GM21515 (cell line): ENCODE data around the gene HDHD3.
"Not testable (repeated sequence)": the region's sequence is repeated elsewhere in the genome, so short reads cannot be mapped to it uniquely, and the experiment has no call there.

Experiments used
- ATAC-seq: cut with Tn5 transposase; IDR thresholded peaks from one replicate; pipeline ENCODE4 v1.9.1; 2021; ENCODE audit not compliant: unreplicated experiment

HDHD3 gene, protein sequence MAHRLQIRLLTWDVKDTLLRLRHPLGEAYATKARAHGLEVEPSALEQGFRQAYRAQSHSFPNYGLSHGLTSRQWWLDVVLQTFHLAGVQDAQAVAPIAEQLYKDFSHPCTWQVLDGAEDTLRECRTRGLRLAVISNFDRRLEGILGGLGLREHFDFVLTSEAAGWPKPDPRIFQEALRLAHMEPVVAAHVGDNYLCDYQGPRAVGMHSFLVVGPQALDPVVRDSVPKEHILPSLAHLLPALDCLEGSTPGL

DNA sequence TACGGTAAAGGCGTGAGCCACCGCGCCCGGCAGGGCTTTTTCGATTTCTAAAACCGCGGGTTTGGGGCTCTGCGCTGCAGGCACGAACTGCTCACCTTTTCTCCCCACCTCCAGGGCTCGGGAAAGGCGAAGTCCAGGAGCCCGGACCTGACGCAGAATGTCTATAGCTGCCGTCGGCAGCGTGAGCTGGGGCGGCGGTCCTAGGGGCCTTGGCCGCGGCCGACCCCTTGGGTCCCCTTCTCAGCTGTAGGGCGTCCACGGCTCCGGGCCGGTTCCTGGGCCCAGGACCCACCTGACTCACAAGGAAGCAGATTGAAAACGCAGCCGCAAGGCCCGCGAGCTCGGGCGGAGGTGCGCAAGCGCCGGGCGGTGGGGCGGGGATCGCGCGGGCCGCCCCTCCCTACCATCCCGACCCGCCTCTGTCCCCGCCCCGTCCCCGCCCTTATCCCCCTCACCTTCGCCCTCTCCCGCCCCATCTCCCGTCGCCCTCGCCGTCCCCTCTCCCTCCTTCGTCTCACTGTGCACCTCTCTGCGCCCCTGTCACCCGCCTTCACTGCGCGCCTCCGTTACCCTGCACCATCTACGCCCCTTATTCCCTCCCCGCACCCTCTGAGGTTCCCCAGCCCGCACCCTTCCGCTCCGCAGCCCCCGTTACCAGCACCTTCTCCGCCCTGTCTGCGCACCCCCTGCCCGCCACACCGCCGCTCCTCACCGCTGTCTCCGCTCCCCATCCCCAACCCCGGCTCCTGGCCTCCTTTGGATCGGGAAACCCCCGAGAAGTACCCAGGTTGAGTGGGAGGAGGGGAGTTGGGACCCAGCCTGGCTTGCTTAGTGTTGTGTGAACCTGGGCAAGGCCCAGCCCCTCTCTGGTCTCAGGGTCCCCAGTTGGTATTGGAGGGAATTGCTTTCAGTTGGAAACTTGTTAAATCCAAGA is at the start of gene HDHD3:
Gene HDHD3, minus strand, starts transcription at position 353 of the 934 bp plus-strand sequence. CDS start 2,632 bp downstream, outside the sequence.
- ATAC-seq: peak; percentile 76

DNA sequence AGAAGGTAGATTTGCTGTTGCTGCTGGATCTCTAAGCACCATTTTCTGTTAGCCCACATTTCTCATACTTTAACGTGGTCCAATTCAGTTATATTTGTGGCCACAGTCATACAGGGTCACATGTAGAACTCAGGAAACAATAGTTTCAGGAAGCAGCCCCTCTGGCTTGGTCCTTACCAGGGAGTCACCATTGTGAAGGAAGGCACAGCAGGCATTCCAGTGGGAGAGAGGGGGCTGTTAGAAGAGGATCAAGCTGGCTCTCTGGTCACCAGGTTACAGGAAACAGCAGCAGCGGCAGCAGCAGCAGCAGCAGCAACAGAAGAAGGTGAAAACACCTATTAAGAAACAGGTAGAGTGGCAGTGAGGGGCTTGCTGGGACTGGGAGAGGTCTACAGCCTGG is 48.3 kb upstream of the HDHD3 start:
- ATAC-seq: no peak

DNA sequence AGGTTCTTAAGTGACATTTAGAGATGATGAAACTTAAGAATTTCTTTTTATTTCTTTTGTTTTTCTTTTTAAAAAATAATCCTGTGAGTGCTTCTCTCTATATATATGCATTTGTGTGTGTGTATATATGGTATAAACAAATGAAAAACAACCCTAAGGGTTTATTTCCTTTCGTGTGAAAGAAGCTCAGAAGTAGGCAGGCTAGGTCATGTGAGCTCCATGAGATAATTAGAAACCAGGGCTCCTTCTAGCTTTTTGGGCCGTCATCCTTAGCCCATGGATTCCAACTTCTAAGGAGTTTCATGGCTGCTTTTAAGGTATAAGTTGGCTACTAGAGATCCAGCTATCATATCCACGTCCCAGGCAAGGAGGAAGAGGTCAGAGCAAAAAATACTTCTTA is 44.9 kb upstream of the HDHD3 start:
- no peak for ATAC-seq

DNA sequence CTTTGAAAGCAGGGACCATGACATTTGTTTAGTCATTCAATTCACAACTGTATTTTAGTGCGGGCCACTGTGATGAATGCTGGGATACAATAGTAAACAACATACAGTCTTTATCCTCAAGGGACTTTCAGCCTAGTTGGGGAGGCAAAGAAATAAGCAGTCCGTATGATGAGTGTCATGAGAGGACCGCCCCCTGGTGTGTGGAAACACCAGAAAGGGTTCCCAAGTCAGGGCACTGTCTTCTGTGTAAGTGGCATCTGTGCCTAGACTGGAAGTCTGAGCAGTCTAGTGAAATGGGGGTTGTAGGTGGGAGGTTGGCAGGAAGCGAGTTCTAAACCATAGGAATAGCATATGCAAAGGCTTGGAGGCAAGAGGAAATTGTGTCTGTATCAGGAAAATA is 40.6 kb upstream of the HDHD3 start:
- no peak for ATAC-seq

DNA sequence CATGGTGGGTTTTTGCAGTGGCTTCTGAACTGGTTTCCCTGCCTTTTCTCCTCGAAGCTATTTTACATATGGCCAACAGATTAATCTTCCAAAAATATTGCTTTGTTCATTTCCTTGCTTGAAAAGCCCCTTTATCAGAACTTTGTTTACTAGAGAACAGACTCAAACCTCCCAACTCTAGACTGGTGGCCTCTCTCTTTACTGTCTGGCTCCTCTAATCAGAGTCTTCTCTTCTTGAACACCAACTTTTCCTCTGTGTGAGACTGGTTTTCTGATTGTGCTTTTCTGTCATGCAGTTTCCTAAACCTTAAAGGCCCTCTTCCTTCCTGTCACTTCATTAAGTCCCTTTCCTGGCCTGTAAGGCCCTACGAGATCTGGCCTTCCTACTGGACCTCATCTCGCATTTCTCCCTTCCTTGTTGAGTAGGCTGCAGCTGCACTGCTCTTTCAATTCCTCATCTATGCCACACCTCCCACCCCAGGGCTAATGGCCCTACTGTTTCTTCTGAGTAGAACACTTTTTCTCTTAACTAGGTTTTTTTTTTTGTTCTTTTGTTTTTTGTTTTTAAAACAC is 39.4 kb upstream of the HDHD3 start:
- ATAC-seq: peak; percentile 96

DNA sequence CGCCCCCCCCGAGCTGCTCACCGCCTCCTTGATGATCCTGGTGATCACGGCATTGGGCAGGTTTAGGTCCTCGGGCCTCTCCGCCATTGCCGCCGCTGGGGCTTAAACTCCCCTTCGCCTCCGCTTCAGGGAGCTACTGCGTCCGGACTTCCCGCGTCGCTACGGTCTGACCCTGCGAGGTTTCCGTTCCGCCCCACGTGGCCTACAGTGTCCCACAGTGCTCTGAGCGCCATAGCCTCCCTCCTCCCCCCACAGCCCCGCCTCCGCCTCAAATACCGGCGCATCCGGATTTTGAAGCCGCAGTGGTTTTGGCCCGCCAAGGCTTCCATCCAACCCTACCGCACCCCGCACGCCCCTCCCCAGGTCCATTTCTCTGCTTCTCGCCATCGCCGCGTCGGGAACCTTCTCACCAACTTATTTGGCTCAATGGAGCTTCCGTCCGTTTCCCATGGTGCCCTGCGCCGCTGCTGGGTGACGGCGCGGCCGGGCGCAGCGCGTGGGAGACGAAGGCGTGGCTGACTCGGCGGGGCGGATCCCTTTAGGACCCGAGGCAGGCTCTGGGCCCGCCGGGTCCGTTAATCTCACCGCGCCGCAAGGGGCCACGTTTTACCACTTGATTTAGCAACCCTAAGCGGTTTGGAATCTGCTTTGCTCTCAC is 33.5 kb upstream of the HDHD3 start, which contains the start of the genes C9orf43 and POLE3:
Gene C9orf43, plus strand, starts transcription at position 541 of the 658 bp plus-strand sequence. CDS start 2,747 bp downstream, outside the sequence.
Gene POLE3, minus strand, starts transcription at position 469 of the 658 bp plus-strand sequence. Its CDS starts 382 bp downstream, at position 87.
- ATAC-seq: peak; percentile 93

DNA sequence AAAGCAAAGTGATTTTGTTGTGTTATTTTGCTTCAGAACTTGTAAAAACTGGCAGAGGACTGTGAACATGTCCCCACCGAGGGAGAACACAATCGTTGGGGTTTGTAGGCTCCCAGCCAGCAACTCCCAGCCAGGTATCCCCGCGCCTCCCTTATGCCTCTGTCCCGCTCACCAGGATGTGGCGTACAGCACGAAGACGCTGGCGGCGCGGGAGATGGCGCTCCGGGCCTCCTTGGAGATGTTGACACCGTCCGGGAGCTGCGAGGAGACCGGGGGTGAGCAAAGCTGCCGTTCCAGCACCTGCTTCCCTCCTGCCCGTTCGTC is 33.1 kb upstream of the HDHD3 start:
- ATAC-seq: no peak

DNA sequence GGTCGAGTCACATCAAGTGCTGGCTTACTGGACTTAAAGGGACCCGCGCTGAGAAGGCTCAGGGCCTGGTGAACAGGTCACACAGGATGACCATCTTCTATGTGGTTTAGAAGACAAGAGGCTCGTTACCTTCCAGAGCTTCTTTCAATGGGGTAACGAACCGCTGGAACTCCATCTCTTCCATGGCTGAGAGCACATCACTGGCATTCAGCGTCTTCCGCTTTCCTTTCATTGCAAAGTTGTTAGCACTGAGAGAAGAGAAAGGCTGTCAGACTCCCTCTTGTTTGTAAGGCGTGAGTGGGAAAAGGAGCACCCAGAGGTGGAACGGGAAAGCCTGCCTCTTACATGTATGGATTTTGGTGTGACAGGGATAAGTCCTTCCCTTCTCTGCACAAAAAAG is 32.7 kb upstream of the HDHD3 start:
- no peak for ATAC-seq

DNA sequence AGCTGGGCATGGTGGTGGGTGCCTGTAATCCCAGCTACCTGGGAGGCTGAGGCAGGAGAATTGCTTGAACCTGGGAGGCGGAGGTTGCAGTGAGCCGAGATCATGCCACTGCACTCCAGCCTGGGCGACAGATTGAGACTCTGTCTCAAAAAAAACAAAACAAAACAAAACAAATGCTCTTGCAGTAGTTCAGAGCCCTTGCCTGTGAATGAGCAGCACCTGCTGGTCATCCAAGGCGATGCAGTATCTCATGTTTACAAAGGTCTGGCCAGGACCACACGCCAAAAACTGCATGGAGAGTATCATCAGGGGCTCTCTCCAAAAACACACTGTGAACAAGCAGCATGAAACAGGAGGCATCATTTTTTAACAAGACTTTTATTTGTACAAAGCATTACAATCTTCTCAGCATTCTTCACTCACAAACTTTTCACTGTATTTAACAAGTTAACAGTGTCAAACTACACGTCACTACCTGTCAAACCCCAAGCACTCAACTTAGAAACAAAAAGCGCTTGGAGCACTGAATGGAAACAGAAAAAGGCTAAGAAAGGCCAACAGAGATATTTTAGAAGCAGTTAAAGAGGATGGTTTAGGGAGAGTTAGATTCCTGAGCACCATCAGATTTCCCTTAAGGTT is 30.2 kb upstream of the HDHD3 start:
- ATAC-seq: not testable (repeated sequence)

DNA sequence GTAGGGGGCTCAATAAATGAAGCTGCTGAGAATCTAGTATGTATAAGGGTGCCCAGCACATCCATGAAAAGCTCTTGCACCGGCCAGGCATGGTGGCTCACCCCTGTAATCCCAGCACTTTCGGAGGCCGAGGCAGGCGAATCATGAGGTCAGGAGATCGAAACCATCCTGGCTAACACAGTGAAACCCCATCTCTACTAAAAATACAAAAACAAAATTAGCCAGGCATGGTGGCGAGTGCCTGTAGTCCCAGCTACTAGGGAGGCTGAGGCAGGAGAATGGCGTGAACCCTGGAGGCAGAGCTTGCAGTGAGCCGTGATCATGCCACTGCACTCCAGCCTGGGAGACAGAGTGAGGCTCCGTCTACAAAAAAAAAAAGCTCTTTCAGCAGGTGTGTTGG is 29.6 kb upstream of the HDHD3 start:
- ATAC-seq: not testable (repeated sequence)

DNA sequence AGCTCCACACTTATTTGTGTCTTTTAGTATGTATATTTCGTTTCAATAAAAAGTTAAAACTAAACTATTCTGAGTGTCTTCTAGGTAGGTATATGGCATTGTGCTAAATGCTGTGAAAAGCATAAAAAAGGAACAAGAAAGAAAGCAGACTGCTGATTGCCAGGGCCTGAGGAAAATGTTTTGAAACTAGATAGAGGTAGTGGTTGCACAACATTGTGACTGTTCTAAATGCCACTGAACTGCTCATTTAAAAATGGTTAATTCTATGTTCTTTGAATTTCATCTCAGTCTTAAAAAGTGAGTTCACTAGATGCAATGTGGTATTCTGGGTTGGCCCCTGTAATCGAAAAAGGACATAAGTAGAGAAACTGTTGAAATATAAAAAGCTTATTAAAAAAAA is 26.9 kb upstream of the HDHD3 start:
- no peak for ATAC-seq

DNA sequence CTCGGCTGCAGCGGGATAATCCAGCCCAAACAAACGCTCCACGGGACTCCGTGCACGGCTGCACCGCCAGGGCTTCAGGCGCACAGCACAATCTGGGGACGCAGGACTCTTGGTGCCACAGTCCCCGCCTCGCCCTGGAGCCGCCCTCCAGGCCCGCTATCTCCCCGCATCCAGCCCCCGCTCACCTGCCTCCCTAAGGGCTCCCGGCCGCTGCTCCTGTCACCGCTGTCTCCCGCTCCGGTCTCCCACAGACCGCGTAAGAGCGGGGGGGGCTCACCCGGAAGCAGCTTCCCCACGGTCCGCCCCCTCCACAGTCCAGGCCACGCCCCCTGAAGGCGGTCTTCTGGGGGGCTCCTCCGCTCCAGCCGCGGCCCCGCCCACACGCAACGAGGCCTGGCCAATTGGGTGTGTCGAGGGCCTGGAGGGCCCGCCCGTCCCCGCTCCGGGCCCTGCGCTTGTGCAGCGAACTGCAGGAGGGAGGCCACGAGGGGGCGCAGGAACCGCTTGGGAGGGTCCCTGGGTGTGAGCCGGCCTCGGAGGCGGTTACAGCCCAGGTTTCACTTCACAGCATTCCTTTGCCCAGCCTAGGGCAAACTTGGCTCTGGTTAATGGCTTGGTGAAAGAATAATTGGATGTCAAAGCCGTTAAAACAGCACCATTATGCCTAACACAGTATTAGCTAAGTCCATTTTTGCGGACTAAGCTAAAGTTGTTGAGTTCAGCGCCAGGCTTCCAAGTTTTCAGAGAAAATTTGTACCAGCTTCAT is 24.4 kb upstream of the HDHD3 start, which contains the start of gene ALAD:
Gene ALAD, minus strand, starts transcription at position 258 of the 766 bp plus-strand sequence. CDS start 7,725 bp downstream, outside the sequence.
- peak; percentile 96 for ATAC-seq

DNA sequence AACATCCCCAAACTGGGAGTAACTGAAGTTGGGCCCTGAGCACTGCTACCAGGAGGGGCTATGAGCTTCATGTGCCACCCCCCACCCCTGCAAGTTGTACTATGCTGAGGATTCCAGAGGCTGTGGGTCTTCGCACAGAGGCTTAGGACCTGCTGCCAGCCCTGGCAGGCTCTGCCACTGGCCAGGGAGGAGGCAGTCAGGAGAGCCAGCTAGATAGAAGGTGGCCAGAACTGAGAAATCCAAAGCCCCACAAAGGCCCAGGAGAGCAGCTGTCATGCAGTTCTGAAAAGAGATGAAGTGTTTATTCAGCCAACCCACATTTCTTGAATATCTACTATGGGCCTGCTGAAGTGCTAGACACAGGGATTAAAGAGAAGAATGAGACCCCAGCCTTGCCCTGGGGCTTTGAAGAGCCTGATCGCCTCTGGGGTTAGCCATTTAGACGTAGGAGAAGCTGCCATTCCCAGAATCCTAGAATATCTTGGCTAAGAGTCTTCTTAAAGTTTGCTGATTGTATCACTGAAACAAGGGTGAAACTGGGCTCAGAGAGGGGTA is 22.9 kb upstream of the HDHD3 start:
- no peak for ATAC-seq

DNA sequence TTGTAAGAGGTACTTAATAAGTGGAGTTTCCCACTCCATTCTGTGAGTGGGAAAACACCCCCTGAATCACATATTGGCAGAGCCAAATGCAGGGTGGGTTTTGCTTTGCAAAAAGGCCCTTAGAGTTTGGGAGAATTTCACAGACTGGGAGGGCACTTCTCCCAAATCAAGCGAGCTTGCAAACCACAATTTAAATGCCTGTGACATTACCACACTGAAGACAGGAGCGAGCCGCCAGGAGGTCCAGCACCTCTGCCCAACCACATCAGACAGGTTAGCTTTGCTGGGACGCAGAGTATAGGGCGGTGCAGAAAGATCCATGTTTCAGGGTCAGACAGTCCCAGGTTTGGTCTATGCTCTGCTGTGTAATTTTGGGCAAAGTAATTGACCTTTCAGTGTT is 22.0 kb upstream of the HDHD3 start:
- no peak for ATAC-seq

DNA sequence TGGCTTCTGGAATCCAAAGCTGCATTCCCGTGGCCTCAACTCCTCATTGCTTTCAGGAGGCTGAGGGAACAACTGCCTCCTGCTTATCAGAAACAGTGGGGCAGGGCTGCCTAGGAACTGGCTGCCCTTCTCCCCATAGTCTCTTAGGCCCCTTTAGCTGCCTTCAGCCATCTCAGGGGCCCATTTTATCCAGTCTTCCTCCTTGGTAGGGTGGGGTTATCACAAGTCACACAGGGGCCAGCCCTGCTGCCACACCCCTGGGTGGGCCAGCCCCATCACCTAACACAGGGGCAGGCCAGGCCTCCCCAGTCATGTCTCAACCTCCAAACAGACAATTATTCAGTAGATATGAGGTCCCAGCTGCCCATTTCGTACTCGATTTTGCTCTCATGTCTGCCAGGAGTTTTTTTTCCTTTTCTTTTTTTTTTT is 20.4 kb upstream of the HDHD3 start:
- no peak for ATAC-seq

DNA sequence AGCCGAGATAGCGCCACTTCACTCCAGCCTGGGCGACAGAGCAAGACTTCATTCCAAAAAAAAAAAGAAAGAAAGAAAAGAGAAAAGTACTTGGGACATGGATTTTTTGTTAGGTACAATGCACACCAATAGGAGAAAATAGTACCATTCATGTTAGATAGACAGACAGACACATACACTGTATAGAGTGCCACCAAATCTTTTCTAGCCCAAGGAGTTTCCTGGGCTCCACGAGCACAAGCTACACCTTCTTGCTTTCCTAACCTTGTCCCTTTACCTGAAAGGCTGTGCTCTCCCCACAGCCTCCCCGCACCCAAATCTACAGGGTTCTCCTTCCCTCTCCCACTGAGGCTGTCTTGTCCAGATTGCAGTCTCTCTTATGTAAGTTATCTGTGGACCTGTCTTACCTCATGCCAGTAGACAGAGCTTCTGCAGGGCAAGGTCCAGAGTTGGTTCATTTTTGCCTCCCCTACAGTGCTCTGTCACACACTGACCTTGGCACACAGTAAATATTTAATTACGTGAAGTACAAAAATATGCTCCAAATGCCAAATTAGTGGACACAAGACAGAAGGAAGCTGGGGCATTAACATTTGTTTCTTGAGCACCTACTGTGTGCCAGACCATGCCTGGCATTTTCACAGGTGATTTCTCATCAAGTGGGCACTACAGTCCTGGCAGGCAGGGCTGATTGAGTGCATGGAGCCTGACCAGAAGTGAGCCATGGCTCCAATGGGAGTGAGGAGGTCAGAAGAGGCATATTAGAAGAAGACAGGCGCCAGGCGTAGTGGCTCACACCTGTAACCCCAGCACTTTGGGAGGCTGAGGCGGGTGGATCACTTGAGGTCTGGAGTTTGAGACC is 18.4 kb upstream of the HDHD3 start:
- ATAC-seq: no peak

DNA sequence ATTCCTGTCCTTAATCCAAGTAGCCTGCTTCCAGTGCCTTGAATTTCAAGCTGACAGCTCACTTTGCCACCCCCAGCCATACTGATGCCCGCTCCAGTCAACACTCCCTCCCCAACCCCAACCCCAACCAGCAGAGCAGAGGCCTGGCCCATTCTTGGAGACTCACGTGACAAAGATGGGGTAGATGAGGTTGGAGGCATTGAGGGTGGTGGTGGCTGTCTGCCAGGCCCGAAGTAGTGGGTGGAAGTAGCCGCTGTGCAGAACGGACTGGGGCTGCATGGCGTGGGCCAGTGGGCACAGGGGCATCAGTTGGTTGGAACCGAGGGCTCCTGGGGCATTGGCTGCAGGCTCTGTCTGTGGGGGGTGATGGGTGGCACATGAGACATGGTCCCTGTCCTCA is 16.5 kb upstream of the HDHD3 start:
- no peak for ATAC-seq

DNA sequence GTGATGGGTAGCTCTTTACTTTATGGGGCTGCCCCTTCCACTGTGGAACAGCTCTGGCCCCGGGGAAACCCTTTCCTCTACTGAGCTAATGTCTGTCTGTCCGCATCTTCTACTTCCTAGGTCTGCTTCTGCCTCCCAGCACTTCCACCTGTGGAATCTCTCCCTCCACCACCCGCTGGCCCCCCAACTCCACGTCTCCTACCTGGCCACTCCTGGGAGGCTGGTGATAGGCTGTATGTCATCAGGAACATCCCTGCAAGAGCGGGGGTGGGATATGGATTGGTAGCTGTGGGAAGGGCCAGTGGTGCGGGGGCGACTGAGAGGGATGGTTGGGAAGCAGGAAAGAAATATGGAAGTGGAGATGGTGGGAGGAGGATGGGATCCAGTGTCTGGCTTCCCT is 15.1 kb upstream of the HDHD3 start:
- no peak for ATAC-seq
